NCI-H146 treated with DMSO at 0.1 percent for 48 hours (cell line): ENCODE results near the gene WDR81.
"Not testable (repeated sequence)": the region's sequence is repeated elsewhere in the genome, so short reads cannot be mapped to it uniquely, and the experiment has no call there.

Source experiments
- DNase-seq: peaks from one replicate; lab custom pipeline; 2025; ENCODE audit not compliant: unreplicated experiment; lab: John Stamatoyannopoulos, UW

WDR81 gene

DNA sequence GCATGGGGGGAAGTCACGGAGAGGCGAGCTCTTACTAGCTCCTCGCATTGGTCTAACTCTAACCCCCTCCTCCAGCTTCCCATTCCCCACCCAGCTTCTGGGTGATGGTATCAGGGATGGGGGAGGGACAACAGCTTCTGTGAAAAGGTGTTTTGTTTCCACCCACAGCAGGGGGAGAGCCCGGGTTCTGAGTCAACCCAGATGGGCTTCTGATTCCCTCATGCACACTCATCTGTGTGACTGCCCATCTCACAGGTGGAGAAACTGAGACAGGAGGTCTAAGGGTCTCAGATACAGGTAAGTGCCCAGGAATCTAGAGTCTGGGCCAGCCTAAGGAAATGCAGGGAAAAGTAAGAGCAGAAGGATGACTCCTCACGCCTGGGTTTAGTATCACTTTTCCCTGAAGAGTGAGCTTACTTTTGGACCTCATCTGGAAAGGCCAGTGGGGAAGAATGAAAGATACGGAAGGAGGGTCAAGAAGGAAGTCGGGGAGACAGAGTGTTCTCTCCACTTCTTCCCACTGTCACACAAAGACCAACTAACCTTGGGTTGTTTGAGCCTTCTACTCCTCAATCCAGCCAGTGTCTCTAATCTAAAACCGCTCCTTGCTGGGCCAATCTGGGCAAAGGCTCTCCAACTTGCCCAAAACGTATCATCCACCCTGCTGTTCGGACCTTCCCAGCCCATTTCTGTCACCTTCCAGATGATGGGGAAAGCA lies 11.2 kb upstream of the WDR81 start:
- no peak for DNase-seq

DNA sequence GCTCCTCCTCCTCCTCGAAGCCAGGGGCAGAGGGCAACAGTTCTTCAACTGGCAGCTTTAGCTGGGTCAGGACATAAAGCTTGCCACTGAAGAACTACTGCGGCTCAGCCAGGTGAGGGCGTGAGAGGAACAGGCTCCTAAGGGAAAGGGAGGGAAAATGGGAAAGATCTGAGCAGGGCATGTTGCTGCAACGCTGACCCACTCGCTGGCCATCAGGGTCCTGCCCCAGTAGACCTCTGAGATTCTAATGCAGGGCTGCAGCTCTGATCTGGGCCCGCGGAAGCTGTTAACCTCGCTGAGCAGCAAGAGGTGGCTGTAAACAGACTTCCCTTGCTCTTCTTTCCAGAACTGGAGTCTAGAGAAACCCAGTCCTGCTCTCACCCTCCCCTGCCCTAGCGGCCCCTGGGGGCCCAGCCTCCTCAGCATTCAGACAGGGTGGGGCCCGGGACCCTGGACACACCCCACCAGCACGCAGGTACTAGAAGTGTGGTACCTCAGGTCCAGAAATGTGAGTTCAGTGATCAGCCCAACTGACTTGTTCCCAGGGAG lies 10.6 kb upstream of the WDR81 start:
- DNase-seq = peak; percentile 10

DNA sequence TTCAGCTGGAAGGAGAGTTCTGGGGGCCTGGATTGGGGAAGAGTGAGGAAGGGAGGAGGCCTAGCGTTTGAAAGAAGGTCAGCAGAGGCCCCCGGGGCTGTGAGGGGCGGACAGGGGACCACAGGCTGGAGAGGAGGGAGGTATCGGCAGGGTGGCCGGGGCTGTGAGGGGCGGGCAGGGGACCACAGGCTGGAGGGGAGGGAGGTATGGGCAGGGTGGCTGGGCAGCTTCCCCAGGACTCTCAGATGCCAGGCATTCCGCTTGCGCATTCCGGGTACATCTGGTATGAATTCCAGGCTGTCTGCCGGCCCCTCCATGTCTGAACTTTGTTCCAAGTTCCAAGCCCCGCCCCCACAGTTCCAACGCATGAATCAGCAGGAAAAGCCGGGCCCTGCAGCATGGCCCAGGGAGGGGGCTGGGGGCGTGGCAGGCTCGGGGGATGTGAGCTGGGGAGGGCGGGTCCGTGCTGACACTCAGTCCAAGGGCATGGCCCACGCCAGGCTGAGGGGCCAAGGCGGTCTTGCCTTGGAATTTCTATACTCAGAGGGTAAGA lies 10.0 kb upstream of the WDR81 start:
- DNase-seq = no peak

DNA sequence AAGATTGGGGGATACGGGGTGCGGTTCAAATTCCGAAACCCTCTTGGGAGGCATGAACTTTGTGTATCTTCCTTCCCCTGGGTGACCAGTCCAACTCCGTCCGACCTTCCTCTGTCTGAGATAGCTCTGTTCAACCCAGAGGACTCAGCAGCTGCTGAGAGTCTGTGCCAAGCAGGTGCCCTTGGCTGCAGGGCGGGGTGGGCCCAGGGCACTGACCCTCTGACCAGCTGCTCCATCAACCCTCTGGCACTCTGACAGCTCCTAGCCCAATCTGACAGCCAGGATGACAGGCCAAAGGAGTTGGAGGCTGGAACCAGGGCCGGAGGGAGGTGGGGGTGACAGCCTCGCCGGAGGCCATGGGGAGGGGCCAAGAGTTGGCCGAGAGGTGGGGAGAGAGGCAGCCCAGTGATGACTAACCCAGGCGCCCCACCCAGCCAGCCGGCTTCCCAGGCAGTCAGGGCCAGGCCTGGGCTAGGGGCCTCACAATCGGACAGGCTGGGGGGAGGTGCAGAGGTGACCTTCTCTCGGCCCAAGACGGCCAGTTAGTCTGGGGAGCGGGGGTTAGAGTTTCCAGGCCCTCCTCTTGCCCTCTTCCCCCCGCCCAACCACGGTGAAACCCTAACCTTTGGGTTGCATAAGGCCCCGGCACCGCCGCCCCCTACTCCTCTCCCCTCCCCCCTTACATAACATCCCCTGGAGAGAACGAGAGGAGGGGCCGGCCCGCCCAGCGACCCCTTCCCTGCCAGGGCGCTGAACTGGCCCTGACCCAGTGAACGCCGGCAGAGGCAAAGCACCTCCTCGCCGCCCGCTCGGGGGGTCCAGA lies 9.3 kb upstream of the WDR81 start:
- peak; percentile 13 for DNase-seq

DNA sequence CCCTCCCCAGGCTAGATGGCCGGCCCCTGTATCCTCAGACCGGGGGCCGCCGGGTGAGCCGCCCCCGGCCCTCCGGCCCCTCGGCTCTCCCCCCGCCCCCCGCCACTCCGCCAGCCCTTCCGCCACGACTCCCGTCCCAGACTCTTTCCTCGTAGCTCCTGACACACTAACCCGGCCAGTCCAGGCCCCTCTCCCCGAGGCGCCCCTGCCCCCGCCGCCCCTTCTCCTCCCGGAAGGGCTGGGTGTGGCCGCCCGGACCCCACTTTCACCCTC lies 8.8 kb upstream of the WDR81 start:
- DNase-seq = no peak

DNA sequence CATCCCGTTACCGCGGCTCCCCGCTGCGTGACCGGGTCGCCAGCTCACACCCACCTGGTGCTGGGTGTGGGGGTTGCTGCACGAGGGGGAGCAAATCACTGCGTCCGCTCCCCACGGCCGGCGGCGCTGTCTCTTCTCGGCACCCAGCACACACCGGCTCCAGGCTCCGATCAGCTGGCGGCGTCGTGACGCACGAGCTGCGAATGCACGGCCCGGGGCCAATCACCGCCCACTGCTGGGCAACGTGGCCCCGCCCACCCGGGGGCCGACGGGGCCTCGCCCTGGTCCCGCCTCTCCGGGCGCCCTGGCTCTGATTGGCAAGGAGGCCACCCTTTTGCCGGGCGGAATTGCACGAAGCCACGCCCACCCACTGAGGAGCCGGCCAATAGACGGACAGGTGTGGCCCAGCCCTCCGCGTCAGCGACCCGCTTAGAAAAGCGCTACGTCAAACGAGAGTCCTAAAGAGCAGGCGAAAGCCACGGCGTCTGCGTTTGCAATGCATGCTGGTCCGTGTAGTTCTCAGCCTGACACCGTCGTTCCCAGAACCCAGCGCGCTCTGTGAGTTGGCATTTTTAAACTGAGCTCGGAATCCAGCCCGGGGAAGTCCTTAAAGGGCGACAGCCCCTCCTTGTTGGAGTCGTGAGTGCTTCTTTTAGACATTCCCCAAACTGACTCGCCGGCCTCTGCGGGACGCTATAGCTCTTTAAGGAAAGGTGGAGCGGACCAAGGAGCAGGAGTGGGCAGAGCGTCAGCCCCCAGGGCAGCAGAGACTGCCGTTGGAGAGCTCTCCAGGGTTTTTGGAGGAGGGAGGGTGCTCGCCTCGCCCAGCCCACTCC lies 8.2 kb upstream of the WDR81 start:
- peak; percentile 99 for DNase-seq

DNA sequence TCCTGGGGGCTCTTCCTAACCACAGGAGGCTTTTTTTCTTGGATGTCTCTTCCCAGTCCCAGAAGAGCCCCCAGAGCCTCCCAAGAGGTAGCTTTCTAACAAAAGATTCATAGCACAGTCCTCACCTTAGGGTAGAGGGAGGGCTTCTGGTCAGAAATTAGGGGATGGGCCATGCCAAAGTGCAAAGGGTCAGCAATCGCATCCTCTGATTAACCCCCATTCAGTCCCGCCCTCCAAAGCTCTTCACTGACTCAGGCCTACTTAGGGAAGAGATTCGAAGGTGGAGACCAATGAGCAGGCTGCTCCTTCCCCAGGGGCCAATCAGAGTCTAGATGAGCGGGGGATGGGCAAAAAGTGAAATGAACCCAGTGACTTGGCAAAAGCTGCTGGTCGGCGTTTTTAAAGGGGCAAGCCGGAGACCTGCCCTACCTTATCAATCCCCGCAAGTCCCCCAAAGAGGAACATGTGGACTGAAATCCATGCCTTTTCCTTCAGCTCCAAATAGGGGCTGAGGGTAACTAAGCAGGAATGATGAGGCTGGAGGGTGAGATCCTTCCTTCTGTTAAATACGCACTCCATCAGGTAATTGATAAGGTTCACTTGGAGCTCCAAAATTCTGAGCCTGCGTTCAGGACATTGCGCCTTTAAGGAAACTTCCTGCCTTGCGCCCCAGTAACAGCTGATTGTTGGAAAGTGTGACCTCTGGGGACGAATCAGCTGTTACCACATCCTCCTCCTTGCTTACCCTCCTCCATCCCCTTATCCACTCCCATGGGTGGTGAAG lies 7.4 kb upstream of the WDR81 start:
- DNase-seq = peak; percentile 97

DNA sequence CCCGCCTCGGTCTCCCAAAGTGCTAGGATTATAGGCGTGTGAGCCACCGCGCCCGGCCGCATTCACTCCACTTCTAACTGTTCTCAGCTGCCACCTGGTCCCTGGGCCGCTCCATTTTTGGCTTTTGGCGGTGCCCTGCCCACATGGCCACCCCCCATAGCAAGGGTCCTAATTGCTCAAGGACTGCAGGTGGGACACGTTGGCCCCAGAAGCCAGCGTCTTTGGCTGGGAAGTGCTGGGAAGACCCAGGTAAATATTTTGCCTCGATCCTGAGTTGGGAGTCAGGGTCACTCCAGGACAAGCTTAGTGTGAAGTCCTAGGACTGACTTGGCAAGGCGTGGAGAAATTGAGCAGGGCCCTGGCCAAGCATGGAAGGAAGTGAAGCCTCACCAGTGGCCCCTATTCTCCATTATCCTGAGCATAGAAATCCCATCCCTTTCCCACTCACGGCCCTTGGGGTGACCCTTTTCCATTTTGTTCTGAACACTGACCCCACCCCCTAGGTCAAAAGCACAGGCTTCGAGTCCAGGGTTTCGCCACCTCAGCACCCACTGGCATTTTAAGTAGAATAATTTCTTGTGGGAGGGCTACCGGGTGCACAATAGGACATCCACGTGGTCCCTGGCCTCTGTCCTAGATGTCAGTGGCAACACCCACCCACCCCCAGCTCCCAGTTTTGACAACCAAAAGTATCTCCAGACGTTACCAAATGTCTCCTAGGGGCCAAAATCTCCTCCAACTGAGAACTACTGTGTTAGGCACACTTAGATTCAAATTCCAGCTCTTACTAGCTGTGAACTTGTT lies 5.9 kb upstream of the WDR81 start:
- no peak for DNase-seq

DNA sequence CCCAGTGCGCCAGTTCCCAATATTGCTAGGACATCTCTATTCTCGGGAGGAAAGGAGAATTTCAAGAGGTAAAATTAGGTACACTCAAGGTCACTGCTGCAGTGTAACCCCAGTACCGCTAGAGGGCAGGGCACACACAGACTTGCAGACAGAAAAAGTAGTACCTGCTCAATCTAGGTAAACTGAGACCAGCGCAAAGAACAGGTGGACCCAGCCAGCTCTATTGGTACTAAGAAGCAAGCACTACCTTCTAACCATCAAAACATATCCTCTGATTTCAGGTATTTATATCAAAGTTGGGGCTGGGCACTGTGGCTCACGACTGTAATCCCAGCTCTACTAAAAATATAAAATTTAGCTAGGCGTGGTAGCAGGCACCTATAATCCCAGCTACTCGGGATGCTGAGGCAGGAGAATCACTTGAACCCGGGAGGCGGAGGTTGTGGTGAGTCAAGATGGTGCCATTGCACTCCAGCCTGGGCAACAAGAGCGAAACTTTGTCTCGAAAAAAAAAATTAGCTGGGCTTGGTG lies 3.6 kb upstream of the WDR81 start:
- DNase-seq = peak; percentile 49

DNA sequence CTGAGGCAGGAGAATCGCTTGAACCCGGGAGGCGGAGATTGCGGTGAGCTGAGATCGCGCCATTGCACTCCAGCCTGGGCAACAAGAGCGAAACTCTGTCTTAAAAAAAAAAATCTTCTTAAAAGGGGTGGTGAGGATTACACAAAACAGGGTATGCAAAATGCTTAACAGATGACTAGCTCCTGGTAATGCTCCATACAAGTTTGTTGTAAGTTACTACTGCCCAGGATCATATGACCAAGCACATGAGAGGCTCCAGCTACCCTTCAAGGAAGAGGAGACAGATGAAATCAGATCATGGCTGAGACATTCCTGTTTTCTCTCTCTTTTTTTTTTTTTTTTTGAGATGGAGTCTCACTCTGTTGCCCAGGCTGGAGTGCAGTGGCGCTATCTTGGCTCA lies 2.5 kb upstream of the WDR81 start:
- DNase-seq = not testable (repeated sequence)

DNA sequence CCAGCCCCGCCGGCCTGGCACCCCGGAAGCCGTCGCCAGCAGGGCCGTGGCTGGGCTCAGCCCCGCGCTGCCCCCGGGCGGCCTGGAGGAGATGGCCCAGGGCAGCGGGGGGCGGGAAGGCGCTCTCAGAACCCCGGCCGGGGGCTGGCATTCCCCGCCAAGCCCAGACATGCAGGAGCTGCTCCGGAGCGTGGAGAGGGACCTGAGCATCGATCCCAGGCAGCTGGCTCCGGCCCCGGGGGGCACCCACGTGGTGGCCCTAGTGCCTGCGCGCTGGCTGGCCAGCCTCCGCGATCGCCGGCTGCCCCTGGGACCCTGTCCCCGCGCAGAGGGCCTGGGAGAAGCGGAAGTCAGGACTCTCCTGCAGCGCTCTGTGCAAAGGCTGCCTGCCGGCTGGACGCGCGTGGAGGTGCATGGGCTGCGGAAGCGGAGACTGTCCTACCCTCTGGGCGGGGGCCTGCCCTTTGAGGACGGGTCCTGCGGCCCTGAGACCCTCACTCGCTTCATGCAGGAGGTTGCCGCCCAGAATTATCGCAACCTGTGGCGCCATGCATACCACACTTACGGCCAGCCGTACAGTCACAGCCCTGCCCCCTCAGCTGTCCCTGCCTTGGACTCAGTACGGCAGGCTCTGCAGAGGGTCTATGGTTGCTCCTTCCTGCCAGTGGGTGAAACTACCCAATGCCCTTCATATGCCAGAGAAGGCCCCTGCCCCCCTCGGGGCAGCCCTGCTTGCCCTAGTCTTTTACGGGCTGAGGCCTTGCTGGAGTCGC lies 551 bp downstream of the WDR81 start:
- peak; percentile 43 for DNase-seq

DNA sequence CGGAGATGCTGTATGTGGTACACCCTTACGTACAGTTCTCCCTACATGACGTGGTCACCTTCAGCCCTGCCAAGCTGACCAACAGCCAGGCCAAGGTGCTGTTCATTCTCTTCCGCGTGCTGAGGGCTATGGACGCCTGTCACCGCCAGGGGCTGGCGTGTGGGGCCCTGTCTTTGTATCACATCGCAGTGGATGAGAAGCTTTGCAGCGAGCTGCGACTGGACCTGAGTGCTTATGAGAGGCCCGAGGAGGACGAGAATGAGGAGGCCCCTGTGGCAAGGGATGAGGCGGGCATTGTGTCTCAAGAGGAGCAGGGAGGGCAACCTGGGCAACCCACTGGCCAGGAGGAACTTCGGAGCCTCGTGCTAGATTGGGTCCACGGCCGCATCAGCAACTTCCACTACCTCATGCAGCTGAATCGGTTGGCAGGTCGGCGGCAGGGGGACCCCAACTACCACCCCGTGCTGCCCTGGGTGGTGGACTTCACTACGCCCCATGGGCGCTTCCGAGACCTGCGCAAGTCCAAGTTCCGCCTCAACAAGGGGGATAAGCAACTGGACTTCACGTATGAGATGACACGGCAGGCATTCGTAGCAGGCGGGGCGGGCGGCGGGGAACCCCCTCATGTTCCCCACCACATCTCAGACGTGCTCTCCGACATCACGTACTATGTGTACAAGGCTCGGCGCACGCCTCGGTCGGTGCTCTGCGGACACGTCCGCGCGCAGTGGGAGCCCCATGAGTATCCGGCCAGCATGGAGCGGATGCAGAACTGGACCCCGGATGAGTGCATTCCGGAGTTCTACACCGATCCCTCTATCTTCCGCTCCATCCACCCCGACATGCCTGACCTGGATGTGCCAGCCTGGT lies 1.4 kb downstream of the WDR81 start:
- DNase-seq = no peak

DNA sequence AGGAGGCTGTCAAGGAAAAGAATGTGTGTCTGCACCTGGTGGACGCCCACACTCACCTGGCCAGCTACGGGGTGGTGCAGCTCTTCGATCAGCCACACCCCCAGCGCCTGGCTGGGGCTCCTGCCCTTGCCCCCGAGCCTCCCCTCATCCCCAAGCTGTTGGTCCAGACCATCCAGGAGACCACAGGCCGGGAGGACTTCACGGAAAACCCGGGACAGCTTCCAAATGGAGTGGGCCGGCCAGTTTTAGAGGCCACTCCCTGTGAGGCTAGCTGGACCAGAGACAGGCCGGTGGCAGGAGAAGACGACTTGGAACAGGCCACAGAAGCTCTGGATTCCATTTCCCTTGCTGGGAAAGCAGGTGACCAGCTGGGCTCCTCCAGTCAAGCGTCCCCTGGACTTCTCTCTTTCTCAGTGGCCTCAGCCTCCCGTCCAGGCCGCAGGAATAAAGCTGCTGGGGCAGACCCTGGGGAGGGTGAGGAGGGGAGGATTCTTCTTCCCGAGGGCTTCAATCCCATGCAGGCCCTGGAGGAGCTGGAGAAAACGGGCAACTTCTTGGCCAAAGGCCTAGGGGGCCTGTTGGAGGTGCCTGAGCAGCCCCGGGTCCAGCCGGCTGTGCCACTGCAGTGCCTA lies 2.2 kb downstream of the WDR81 start:
- no peak for DNase-seq

DNA sequence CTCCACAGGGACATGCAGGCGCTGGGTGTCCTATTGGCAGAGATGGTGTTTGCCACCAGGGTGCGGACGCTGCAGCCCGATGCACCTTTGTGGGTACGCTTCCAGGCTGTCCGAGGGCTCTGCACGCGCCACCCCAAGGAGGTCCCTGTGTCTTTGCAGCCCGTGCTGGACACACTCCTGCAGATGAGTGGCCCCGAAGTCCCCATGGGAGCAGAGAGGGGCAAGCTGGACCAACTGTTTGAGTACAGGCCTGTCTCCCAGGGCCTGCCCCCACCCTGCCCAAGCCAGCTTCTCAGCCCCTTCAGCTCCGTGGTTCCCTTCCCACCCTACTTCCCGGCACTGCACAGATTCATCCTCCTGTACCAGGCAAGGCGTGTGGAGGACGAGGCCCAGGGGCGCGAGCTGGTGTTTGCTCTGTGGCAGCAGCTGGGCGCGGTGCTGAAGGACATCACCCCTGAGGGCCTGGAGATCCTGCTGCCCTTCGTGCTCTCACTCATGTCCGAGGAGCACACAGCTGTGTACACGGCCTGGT lies 2.8 kb downstream of the WDR81 start:
- no peak for DNase-seq

DNA sequence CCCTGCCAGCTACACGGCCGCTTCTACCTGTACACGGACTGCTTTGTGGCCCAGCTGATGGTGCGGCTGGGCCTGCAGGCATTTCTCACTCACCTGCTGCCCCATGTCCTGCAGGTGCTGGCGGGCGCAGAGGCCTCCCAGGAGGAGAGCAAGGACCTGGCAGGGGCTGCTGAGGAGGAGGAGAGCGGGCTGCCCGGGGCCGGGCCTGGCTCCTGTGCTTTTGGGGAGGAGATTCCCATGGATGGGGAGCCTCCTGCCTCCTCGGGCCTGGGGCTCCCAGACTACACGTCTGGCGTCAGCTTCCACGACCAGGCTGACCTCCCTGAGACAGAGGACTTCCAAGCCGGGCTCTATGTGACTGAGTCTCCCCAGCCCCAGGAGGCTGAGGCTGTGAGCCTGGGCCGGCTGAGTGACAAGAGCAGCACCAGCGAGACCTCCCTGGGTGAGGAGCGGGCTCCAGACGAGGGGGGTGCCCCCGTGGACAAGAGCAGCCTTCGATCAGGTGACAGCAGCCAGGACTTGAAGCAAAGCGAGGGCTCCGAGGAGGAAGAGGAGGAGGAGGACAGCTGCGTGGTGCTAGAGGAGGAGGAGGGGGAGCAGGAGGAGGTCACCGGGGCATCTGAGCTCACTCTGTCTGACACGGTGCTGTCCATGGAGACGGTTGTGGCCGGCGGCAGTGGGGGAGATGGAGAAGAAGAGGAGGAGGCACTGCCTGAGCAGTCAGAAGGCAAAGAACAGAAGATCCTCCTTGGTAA lies 3.5 kb downstream of the WDR81 start:
- DNase-seq = no peak

DNA sequence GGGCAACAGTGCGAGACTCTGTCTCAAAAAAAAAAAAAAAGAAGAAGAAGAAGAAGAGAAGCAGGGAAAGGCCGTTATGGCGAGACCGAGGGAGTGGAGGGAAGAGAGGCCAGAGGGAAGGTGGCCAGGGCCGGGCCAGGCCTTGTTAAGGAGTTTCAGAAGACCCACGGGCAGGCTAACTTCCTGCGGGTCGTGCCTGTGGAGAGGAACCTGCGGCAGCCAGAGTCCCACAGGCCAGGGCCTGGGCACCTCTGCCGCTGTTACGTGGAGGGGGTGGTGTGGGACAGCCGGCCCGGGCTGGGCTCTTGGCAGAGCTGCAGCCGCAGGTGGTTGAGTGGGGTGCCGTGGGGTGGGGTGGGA lies 5.4 kb downstream of the WDR81 start:
- no peak for DNase-seq
